HuH-7 (cell line): Measurements from ENCODE around the gene SAP30L.

Source experiments
- DNase-seq: peaks from one replicate; pipeline ENCODE4 v3.0.0; 2011; ENCODE audit warnings: low spot score

Gene SAP30L

DNA sequence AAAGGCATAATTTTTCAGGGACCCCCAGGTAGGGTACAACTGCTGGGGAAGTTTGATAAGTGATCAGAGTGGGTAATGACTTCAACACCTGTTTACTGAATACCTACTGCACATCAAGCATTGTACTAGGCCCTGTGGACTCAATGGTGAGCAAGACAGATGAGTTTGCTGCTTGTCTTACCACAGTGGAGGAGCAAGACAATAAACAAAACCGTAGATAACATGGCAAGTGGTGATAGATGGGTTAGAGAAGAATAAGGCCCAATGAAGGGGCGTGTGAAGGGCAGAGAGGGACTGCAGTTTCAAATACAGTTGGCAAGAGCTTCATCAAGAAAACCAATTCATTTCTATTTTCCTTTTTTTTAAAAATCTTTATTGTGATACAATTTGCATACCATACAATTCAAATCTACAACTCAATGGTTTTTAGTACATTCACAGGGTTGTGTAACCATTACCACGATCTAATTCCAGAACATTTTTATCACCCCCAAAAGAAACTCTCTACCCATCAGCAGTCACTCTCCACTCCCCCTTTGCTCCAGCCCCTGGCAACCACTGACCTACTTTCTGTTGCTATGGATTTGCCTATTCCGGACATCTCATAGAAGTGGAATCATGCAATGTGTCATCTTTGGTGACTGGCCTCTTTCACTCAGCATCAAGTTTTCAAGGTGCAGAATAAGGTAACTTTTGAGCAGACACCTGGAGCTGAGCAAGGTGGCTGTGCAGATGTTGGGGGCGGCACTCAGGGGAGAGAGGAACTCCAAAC, 64.2 kb downstream of the SAP30L start:
- DNase-seq = no peak
